Hepatocyte (in vitro differentiated cells): ENCODE measurements around the gene CABCOCO1.

Experiments used
- CTCF ChIP-seq: fragments of 200-600 bp; sonication (generic); IDR thresholded peaks from 2 replicates; pipeline ENCODE4 v1.5.1; 2016; ENCODE audit warnings: antibody characterized with exemption, mild to moderate bottlenecking; ENCODE audit not compliant: poor library complexity
- EZH2phosphoT487 ChIP-seq: fragments of 200-600 bp; sonication (generic); IDR thresholded peaks from one replicate; pipeline ENCODE4 v1.6.1; 2018; ENCODE audit warnings: antibody characterized with exemption, mild to moderate bottlenecking, low read depth, moderate library complexity; ENCODE audit not compliant: unreplicated experiment, severe bottlenecking

- TF ChIP-seq EZH2phosphoT487, result no peak
- no peak for TF ChIP-seq CTCF
Measured at GRCh38 chr10:61757525-61758397, 95.0 kb downstream of the CABCOCO1 start.
